Measurements from ENCODE around the gene NDUFA1.

GRCh38 chrX:119853444-119853843 is 18.2 kb upstream of the NDUFA1 start:
- TF ChIP-seq IRF3 (IDR thresholded peaks at IDR 0.05) (no peak), CTCF (IDR thresholded peaks at IDR 0.05 in 2 of 3, conservative IDR thresholded peaks at IDR 0.05 in 1 of 3; ENCODE audit: control insufficient read depth in 2 of 3, extremely low read depth in 1 of 3, insufficient read depth in 1 of 3, low read depth in 3 of 3, low read length in 3 of 3) (no peak), POLR2AphosphoS2 (IDR thresholded peaks at IDR 0.05; ENCODE audit: low read depth, low read length) (no peak), ELK1 (IDR thresholded peaks at IDR 0.05; ENCODE audit: low read depth, low read length) (no peak), TAF1 (IDR thresholded peaks at IDR 0.05; ENCODE audit: borderline replicate concordance, low read depth, low read length) (no peak), REST (IDR thresholded peaks at IDR 0.05; ENCODE audit: low read depth, low read length) (no peak)
